HG03025 (cell line): Measurements from ENCODE around the gene CACNG8.
"Not testable (repeated sequence)": the region's sequence is repeated elsewhere in the genome, so short reads cannot be mapped to it uniquely, and the experiment has no call there.

Experiments
- ATAC-seq: cut with Tn5 transposase; IDR thresholded peaks from one replicate; pipeline ENCODE4 v1.9.1; 2021; ENCODE audit warnings: mild to moderate bottlenecking, moderate library complexity; ENCODE audit not compliant: unreplicated experiment, low FRiP score

CACNG8 gene

GRCh38 chr19:54029301-54029700 is 66.6 kb downstream of the CACNG8 start:
- ATAC-seq, result no peak

- no peak for ATAC-seq
Observed at GRCh38 chr19:54029930-54030490, 67.3 kb downstream of the CACNG8 start.

- no peak for ATAC-seq
Observed at GRCh38 chr19:54030895-54031586, 68.3 kb downstream of the CACNG8 start.

- no peak for ATAC-seq
Observed at GRCh38 chr19:54035215-54036178, 72.8 kb downstream of the CACNG8 start.

GRCh38 chr19:54036542-54036941 is 73.8 kb downstream of the CACNG8 start:
- not testable (repeated sequence) for ATAC-seq
